NCI-H1417 treated with DMSO at 0.1 percent for 48 hours (cell line): ENCODE data around the gene NUP42.
"Not testable (repeated sequence)": the region's sequence is repeated elsewhere in the genome, so short reads cannot be mapped to it uniquely, and the experiment has no call there.

Experiments
- DNase-seq: peaks from one replicate; lab custom pipeline; 2025; lab: John Stamatoyannopoulos, UW

The NUP42 gene, protein sequence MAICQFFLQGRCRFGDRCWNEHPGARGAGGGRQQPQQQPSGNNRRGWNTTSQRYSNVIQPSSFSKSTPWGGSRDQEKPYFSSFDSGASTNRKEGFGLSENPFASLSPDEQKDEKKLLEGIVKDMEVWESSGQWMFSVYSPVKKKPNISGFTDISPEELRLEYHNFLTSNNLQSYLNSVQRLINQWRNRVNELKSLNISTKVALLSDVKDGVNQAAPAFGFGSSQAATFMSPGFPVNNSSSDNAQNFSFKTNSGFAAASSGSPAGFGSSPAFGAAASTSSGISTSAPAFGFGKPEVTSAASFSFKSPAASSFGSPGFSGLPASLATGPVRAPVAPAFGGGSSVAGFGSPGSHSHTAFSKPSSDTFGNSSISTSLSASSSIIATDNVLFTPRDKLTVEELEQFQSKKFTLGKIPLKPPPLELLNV

DNA sequence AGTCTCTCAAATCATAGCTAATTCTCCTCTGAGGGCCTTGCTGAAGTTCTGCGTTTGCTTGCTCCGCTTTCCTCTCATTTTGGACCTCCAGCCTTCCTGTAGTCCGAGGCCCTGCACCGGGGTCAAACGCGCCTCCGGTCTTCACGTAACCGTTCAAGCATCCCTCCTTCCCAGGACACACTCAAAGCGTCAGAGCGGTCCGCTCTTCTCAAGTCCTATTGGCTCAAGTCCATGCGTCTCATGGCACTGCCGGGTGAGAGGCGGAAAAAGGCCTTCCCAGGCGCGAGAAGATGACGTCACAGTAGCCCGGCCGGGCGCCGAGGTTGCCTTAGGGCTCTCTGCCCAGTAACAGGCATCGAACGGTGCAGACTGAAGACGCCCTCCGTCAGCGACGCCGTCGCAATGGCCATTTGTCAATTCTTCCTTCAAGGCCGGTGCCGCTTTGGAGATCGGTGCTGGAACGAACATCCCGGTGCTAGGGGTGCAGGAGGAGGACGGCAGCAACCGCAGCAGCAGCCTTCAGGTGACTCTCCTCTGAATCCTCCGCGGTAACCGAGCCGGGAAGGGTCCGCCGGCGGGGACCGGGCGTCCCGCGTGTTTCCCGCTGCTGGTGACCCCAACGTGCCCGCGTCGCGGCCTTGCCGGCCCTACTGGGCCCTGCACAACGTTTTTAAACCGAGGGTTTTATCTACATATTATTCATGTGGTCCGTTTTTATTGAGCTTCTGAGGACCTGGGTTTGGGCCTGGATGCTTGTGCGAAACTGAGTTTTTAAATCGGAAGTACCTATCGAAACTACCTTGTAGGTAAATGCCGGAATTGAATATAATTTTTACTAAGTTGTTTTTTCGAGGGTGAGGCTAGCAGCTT is at the start of gene NUP42:
Gene NUP42 (plus strand): TSS at position 365 of the 870 bp plus-strand sequence. CDS start 38 bp downstream, at position 403.
- DNase-seq, result peak; percentile 96

DNA sequence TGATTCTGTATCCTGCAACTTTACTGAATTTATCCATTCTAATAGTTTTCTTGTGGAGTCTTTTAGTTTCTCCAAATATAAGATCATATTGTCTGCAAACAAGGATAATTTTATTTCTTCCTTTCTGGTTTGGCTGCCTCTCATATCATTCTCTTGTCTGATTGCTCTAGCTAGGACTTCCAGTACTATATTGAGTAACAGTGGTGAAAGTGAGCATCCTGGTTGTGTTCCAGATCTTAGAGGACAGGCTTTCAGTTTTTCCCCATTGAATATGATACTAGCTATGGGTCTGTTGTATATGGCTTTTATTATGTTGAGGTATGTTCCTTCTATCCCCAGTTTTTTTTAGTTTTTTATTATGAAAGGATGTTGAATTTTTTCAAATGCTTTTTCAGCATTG is 48.1 kb upstream of the NUP42 start:
- no peak for DNase-seq

DNA sequence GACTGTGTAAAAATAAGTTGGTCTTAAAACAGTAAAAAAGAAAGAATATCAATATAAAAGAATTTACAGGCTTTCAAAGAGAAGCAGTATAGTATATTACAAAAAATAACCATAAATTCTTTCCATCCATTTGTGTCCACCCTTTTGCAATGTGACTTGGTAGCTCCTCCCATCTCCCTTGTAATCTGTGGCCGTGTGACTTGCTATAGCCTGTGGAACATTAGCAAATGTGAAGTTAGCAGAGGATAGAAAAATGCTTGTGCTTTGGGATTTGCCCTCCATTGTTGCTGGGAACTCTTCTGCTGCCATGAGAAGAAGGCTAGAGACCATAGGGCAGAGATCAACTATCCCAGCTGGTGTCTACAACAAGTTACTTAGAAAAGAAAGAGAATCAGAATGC is 46.1 kb upstream of the NUP42 start:
- no peak for DNase-seq

DNA sequence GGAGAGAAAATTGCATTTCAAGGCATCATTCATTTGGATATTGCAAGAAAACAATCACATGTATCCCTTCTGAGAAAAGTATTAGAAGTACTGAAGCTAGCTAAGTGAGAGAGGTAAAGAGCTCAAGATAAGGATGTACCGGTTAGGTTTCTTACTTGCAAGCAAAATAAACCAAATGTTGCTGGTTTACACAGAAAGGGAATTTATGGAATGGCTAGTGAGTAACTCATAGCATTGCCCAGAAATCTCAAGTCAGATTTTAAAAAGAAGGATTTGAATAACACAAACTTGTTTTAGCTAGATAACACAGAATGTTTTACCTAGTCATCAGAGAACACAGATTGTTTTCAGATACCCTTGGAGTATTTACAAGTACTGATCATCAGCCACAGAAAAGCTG is 45.6 kb upstream of the NUP42 start:
- DNase-seq, result no peak

DNA sequence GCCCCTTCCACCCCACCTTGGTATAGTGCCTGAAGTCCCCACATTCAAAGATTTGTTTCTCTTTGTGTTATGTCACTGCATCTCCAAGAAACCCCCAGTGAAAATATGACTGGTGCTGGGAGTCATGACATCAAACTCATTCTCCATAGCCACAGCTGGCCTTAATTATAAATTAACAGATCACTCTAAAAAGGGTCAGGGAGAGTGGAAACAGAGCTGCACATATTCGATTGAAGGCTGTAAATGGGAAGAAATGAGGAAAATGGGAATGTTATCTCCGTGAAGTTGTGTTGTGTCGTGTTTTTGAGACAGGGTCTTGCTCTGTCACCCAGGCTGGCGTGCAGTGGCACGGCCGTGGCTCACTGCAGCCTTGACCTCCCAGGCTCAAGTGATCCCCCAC is 24.2 kb upstream of the NUP42 start:
- no peak for DNase-seq

DNA sequence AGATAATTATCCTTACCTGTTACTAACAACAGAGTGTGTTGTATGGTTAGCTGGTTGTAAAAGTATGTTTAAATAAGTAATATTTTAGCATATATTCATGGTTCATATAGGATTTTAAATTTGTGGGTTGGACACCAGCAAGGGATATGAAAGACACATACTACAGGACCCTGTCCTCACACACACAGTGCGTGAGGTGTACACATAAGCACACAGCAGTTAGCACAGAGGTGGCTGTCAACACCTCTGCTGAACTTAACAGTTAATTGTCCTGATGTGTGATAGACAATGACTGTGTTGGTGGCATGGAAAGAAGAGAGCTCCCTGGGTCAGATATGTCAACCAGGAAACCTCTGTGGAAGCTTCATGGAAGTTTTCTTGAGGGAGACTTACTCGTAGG is 23.3 kb upstream of the NUP42 start:
- no peak for DNase-seq

DNA sequence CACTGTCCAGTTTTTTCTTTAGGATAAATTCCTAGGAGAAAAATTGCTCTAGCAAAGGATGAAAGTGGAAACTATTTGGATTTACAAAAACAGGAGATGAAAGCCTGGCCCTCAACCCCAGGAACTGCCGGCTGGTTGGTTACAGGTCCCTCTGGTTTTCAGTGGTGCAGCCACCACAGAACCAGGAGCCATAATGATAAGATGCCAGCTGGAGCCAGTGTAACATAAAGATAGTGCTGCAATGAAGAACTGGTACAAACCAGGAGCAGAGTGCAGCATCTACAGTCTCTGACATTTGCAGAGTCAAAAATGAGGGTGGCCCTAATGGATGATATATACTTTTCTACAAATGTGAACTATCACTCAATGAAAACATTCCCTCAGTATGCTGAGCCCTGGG is 20.4 kb upstream of the NUP42 start:
- DNase-seq, result no peak

DNA sequence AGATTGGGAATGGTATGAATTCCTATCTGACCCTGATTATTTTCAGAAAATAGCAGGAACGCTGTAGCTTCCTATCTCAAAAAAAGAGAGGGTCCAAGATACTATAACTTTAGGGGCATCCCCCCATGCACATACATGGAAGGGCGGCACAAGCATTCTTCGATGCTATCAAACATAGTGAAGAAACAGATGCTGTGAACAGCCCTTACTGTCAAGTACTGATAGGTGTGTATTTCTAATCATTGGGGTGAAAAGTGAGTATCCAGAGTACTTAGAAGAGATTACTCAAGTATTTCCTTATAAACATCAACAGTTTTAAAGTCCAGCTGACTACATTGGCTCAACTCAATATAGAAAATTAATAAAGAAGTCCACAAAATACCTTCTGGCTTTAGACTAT is 17.0 kb upstream of the NUP42 start:
- DNase-seq, result no peak

DNA sequence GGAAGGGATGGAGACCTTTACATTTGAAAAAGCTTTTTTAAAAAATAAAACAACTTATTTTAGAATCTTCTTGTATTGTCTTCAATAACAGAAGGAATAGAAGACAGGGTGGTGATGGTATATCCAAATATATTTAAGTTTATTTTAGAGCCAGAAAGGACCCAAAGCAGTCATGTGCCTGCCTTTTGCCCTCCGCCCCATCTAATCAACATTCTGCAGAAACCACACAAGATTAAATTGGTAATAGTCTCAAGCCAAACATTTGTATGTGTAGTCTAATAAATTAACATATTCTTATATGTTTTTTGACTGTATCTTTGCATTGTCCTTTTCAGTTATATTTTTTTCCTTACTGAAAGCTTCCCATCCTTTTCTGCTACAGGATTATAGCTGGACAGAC is 16.5 kb upstream of the NUP42 start:
- DNase-seq, result no peak

DNA sequence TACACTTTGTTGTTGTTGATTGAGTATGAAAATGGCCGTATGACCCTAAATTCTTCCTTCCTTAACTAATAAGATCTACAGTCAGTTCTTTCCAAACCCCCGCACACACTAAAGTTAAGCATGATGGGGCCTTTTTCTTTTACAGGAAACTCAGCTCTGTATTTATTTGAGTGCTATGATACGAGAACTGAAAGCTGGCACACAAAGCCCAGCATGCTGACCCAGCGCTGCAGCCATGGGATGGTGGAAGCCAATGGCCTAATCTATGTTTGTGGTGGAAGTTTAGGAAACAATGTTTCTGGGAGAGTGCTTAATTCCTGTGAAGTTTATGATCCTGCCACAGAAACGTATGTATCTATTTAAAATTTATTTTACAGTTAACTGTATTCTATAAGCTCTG is 14.2 kb upstream of the NUP42 start:
- no peak for DNase-seq

DNA sequence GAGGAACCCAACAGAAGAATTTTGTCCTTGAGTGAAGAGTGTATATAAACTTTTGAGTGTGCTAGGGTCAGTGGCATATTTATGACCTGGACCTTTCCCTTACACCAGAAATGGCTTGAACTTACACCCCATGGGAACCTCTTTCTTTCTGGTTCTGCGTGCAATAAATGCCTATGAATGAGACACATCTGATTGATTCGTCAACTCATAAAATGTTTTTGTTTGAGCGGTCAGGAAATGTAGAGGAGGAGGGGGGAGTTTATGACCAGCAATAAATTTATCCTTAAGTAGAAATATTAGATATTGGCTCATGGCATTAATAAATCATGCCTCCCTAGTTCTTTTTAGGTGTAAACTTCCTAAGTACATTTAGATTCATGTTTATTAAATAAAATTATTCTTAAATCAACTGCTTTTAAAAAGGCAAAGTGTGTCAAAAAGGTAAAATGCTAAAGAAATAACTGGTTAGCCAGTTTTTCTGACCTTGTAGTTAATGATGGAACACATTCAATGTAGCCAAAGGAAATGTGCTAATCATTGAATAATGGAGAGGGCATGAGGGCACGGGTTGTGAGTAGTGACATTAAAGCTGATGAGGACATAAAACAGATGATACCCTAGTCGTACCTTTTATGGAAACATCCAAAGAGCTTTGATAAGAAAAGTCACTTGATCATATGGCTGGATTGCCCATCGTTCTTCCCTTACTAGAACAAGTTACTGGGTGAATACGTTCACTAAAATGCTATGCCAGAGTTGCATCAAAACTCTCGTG is 13.6 kb upstream of the NUP42 start:
- no peak for DNase-seq

DNA sequence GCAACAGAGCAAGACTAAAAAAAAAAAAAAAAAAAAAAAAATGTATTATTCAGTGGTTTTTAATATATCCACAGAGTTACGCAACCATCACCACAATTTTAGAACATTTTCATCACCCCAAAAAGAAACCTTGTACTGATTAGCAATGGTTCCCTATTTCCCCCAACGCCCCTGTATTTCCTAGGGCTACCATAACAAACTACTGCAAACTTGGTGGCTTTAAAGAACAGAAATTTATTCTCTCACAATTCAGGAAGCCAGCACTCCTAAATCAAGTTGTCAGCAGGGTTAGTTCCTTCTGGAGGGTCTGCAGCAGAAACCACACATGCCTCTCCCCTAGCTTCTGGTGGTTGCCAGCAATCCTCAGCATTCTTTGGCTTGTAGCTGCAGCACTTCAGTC is 5.9 kb upstream of the NUP42 start:
- no peak for DNase-seq

DNA sequence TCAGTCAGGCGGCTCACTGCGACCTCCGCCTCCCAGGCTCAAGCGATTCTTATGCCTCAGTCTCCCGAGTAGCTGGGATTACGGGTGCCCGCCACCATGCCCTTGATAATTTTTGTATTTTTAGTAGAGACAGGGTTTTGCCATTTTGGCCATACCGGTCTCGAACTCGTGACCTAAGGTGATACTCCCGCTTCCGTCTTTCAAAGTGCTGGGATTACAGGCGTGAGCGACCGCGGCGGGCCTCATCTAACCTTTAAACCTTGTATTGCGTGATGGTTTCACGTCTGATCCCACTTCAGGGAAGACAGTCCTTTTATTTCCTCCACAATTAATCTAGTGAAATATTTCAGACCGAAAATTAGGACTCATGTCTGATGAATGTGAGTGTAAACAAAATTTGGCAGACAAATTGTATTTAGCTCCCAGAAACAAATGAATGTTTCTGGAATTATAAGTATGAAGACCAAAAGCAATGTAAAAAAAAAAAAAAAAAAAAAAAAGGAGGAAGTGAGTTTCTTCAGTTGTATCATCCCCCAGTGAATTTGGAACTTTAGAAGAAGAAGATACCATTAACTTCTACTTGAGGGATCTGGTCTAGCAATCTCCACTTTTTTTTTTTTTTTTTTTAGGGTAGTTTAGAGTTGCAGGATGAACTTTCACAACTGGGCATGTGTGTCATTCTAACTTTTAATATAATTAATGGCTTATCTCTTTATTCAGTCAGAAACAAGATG is 1.6 kb downstream of the NUP42 start:
- DNase-seq, result no peak

DNA sequence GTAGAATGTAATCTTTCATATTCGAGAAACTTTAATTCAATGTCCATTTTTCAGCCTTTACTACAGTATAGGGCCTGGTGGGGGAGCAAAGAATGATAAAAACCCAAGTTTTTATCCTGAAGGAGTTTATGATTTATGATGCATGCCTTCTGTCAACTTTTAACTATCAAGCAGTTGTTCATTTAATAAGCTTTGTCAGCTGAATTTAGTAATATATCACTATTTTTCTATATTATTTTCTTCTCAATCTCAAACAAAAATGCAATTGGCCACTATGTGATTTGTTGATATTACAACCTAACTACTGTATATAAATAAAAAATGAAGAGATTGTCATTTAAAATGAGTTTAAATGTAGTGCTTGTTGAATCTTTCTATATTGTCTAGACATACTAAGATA is 2.4 kb downstream of the NUP42 start:
- no peak for DNase-seq

DNA sequence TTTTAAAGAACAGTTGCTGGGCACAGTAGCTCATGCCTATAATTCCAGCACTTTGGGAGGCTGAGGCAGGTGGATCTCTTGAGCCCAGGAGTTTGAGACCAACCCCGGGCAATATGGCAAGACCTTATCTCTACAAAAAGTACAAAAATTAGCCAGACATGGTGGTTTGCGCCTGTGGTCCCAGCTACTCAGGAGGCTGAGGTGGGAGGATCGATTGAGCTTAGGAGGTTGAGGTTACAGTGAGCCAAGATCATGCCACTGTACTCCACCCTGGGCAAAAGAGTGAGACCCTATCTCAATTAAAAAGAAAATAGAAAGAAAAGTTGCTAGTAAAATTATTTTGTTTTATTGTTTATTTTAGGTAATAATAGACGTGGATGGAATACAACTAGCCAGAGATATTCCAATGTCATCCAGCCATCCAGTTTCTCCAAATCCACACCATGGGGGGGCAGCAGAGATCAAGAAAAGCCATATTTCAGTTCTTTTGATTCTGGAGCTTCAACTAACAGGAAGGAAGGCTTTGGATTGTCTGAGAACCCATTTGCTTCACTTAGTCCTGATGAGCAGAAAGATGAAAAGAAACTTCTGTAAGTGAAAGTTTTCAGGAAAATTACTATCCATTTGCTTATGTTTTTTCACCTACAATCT is 3.0 kb downstream of the NUP42 start:
- no peak for DNase-seq

DNA sequence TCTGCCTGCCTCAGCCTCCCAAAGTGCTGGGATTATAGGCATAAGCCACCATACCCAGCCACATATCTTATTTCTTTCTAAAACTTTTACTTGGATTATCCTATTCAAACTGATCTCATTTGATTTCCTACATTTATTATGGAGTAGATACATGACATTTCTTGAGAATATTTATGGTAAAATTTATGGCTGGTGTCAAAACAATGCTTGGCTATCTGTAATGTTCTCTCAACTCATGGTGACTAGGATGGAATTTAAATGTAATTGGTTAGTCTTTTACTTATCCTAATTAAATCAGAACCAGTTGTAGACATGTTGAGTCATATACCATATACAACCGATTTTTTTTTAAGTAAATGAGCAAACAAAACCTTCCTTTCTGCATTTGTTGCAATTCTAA is 4.1 kb downstream of the NUP42 start:
- DNase-seq, result no peak

DNA sequence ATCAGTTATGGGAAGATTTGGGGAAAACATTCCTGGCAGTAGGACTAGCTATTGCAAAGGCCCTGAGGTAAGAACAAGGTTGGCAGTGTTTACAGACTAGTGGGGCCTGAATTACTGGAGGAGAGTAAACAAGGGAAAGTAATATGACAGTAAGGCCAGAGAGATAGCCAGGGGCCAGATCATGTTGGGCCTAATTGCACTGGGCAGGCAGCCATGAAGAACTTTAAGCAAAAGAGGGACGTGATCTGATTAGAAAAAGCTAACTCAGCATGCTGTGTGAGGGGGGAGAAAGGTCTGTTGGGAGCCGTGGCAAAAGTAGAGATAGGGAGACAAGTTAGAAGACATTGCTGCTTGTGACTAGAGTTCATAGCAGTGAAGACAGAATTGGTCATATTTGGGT is 9.2 kb downstream of the NUP42 start:
- no peak for DNase-seq

DNA sequence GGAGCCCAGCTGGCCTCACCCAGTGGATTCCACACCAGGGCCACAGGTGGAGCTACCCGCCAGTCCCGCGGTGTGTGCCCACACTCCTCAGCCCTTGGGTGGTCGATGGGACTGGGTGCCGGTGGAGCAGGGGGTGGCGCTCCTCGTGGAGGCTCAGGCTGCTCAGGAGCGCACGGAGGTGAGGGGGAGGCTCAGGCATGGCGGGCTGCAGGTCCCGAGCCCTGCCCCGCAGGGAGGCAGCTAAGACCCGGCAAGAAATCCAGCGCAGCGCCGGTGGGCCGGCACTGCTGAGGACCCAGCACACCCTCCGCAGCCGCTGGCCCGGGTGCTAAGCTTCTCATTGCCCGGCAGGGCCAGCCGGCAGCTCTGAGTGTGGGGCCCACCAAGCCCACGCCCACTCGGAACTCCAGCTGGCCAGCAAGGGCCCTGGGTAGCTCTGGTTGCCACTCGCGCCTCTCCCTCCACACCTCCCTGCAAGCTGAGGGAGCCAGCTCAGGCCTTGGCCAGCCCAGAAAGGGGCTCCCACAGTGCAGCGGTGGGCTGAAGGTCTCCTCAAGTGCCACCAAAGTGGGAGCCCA is 11.9 kb downstream of the NUP42 start:
- not testable (repeated sequence) for DNase-seq

DNA sequence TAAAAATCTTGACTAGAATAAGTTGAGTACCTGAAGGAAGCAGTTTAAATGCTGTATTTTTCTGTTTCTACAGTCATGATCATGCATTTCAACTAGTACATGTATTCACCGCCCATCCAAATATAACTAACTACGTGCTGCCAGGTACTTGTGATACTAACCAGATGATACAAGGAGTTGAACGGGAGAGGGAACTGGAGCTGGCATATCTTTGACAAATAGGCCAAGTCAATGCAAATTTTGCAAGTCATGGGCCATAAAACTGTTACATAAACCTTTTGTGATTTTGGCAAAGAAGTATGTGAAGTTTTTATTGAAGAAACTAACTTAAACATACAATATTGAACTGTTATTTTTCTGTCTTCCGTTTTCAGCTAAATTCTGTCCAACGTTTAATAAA is 14.5 kb downstream of the NUP42 start:
- no peak for DNase-seq

DNA sequence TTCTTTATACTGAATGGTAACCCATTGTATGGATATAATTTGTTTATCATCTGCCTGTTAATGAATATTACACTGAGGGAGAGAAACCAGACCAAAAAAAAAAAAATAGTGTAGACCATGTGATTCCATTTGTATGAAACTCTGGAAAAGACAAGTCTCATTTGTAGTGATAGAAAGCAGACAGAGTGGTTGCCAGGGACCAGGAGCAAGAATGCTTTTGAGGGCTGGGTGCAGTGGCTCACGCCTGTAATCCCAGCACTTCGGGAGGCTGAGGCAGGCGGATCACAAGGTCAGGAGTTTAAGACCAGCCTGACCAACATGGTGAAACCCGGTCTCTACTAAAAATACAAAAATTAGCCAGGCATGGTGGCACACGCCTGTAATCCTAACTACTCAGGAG is 15.9 kb downstream of the NUP42 start:
- DNase-seq, result not testable (repeated sequence)

DNA sequence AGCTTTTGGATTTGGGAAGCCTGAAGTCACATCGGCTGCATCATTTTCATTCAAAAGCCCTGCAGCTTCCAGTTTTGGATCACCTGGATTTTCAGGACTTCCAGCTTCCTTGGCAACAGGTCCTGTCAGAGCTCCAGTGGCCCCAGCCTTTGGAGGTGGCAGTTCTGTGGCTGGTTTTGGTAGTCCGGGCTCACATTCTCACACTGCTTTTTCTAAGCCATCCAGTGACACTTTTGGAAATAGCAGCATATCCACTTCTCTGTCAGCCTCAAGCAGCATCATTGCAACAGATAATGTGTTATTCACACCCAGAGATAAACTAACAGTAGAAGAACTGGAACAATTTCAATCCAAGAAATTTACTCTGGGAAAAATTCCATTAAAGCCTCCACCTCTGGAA is 18.5 kb downstream of the NUP42 start:
- DNase-seq, result no peak
